HG02642 (cell line): ENCODE results near the gene LMF1.
"Not testable (repeated sequence)": the region's sequence is repeated elsewhere in the genome, so short reads cannot be mapped to it uniquely, and the experiment has no call there.

Experiments used
- ATAC-seq: cut with Tn5 transposase; IDR thresholded peaks from one replicate; pipeline ENCODE4 v1.9.1; 2021; ENCODE audit warnings: mild to moderate bottlenecking; ENCODE audit not compliant: unreplicated experiment, poor library complexity

LMF1 gene

DNA sequence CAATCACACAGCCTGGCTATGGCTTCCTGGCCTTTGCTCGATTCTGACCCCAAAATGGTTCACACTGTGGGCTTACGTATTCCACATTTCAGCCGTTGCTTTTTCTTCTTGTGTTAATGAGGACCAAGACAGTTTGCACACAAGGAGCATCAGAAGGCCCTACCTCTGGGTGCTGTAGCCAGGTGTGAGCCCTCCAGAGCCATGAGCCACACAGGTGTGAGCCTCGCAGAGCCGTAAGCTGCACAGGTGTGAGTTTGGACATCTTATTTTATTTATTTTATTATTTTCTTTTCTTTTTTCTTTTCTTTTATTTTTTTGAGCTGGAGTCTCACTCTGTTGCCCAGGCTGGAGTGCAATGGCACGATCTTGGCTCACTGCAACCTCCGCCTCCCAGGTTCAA, 70.6 kb downstream of the LMF1 start:
- ATAC-seq = no peak

- no peak for ATAC-seq
These were observed 71.1 kb downstream of the LMF1 start for GRCh38 chr16:899683-900060.

DNA sequence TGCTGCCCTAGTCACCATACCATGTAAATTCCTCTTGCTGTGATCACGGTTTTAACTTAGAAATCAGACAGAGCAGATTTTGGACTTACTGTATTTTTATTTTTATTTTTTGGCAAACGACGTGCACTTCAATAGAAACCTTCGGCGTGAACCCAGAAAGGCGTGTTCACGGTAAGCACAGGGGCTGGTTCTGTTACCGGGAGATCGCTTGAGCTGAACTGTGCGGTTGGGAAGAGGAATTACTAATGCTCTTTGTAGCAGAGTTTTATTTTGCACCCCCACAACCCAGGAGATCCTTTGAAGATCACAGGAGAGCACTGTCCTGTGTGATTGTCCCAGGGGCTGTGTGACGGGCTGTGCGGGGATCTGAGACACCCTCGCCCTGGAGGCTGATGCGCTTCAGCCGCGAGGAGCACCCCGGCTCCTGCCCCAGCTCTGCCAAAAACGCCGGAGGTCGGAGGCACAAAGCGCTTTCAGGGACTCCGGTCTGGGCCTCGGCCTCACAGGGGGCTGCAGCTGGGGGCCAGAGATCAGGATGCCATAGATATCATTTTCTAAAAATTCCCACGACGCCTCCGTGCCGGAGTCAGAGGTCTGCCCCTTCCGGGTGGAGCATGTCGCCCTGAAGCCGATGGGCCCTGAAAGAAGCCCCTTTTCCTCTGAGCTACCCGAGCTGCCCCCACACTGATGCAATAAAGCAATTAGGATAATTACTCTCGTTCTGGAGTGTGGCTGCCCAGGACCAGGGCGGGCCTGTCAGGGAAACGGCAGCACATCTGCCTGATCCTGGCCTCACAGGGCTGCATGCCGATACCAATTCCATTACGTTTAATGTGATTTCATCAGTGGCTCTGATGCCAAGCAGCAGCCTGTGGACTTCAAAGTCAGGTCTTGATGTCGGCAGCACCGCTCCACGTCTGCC, 71.8 kb downstream of the LMF1 start:
- no peak for ATAC-seq

- no peak for ATAC-seq
These were observed 72.6 kb downstream of the LMF1 start for GRCh38 chr16:898216-898615.

GRCh38 chr16:897701-898100, 73.1 kb downstream of the LMF1 start:
- ATAC-seq = no peak

- no peak for ATAC-seq
These were observed 73.6 kb downstream of the LMF1 start for GRCh38 chr16:897200-897543.

- ATAC-seq = no peak
These were observed 74.3 kb downstream of the LMF1 start for GRCh38 chr16:896261-897199.

DNA sequence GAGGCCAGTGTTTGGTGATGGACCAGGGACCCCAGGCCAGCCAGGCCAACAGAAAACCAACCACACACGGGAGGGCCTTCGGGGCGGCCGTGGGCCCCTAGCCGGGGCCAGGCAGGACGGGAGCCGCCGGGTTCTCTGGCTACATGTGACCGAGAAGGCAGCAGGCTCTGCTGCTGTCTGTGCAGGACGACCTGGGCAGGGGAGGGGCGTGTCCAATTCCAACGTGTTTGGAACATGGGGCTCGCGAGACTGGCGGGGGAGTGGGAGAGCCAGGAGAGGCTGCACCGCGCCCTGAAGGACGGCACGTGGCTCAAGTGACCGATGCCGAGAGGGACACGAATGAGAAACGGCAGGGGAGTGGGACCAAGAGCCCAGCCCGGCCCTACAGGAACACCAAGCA, 75.4 kb downstream of the LMF1 start:
- no peak for ATAC-seq

- ATAC-seq = no peak
These were observed 75.9 kb downstream of the LMF1 start for GRCh38 chr16:894841-895240.

DNA sequence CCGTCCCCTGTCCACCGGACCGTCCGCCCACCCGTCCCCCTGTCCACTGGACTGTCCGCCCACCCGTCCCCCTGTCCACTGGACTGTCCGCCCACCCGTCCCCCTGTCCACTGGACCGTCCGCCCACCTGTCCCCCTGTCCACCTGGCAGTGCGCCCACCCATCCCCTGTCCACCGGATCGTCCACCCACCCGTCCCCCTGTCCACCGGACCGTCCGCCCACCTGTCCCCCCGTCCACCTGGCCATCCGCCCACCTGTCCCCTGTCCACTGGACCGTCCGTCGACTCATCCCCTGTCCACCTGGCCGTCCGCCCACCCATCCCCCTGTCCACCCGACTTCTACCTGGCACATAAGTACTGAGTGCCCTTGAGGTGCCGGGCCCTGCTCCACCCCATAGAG, 76.6 kb downstream of the LMF1 start:
- ATAC-seq = no peak

- ATAC-seq = no peak
These were observed 77.4 kb downstream of the LMF1 start for GRCh38 chr16:893360-893759.

DNA sequence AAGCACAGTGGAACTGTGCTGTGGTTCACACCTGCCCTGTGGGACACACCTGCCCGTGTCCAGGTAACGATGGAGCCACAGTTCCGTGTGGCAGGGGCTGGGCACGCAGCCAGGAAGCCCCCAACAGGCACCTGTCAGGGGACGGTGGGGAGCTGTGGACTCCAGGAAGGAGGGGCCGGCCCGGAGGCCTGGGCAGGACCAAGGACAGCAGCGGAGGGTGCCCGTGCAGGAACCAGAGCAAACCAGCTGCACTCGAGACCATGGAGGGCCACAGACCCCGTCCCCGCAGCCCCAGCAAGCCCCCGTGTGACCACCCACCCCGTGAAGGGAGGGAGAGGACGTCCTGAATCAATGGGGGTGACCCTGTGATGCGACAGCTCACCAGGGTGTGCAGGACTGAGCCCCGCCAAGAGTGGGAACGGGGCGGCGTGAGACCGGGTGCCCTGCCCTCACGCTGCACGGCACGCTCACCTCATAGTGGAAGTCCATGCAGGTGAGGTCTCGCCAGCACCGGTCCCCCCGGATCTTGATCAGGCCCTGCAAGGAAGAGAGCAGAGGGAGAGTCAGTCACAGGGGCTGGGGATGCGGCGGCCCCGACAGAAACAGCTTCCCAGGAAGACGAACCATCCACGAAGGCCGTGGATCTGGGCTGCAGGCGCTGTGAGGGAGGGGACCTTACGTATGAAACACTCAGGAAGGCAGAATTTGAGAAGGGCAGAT, 78.1 kb downstream of the LMF1 start:
- ATAC-seq = no peak

DNA sequence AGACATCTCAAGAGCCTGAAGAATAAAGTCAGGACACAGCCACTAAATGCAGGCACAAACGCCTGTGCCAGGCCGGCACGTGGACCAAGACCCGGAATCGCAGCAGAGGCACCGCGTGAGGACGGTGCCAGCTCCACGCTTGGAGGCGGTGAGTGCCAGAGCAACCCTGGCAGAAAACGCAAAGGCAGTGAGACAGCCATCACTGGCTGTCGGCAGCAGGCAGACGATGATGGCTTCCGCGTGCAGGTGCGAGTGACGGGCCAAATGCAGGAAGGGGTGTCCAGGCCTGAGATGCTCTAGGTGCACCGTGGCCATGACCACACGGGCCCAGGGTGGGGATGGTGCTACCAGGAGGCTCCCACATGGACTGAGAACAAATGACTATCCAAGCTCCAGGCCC, 78.8 kb downstream of the LMF1 start:
- no peak for ATAC-seq

- ATAC-seq = no peak
These were observed 79.4 kb downstream of the LMF1 start for GRCh38 chr16:891353-891740.

- no peak for ATAC-seq
These were observed 80.0 kb downstream of the LMF1 start for GRCh38 chr16:890716-891352.

- ATAC-seq = no peak
These were observed 80.6 kb downstream of the LMF1 start for GRCh38 chr16:890217-890616.

DNA sequence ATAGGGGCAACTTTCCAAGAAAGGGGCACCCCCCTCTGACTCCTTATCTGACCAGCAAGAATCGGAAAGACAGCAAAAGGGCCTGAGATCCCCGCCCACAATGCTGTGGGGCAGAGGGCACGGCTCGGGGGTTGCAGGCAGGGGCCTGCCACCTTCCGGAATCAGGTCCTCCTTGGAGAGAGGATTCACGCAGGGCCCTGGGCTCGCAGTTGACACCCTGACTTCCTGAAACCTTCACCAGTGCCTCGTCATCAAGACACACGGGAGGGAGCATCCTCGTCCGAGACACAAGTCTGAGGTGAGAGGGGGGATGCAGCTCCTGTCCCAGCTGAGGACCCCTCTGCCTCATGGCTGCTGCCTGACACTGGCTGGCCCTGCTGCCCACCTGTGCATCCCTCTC, 81.2 kb downstream of the LMF1 start:
- ATAC-seq = no peak

DNA sequence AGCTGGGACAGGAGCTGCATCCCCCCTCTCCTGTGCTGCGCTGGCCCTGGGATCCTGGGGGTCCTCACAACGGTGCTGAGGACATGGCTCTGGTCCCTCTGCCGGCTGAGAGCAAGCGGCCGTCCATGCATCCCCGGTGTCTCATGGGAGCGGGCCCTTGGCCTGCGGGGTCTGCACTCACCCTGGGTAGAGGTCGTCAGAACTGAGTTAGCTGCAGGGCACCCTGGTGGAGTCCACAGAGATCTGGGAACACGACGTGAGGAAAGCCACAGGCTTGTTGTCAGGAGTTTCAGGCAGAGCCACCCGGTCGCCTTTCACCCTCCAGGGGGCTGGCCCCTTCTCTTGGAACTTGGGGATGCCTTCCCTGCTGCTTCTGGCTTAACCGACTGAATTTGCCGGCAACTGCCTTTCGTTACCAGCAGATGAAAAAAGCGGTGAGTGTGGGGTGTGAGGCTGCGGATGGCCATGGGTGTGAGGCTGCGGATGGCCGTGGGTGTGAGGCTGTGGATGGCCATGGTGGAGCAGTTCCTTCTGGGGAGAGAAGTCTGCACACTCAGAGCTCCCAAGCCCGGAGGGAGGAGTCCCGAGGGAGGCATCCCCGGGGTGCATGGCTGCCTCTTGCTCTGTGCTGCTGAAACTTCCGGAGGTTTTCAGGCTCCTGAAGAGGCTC, 81.7 kb downstream of the LMF1 start:
- no peak for ATAC-seq

GRCh38 chr16:888456-888855, 82.3 kb downstream of the LMF1 start:
- not testable (repeated sequence) for ATAC-seq

- no peak for ATAC-seq
These were observed 82.9 kb downstream of the LMF1 start for GRCh38 chr16:887846-888245.
